Prostate gland (tissue), 2 donors: ENCODE results near the gene ACTRT2.

ENCODE experiments used
- POLR2A ChIP-seq: fragments of 450-650 bp; IDR thresholded peaks from one replicate; pipeline ENCODE4 v1.6.1; 2016; ENCODE audit warnings: antibody characterized with exemption, mild to moderate bottlenecking
- POLR2AphosphoS5 ChIP-seq: sonication (generic); formaldehyde crosslinking; IDR thresholded peaks from one replicate; pipeline ENCODE4 v1.6.1; 2017; ENCODE audit warnings: antibody characterized with exemption
- TF ChIP-seq, protein P1 (sequence below), 4 experiments: fragments of 200-600 bp in 2 of 4; fragments of 450-650 bp in 2 of 4; sonication (generic) in 2 of 4; IDR thresholded peaks; 1 replicate in 3 of 4; 2 replicates in 1 of 4; pipeline ENCODE4 v1.5.1; 2016 to 2019; ENCODE audit warnings: antibody characterized with exemption in 4 of 4, mild to moderate bottlenecking in 2 of 4, moderate library complexity in 2 of 4

DNA sequence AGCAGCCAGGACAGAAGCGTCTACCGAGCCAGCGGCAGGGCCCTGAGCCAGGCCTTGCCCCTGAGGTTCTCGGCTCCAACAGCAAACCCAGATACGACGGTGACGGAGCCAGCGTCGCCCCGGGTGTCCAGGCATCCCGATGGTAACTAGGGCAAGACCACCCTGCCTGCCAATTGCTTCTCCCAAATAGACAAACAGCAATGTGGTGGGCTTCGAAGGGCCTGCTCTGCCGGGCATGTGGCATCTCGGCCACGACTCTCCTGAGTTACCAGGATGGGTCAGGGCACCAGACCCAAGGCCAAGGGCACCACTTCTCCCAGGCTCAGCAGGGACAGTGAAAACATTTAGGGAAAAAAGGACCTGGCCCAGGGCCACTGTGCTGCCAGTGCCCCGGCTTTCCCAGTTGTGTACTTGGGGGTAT, 3.2 kb upstream of the ACTRT2 start:
- TF ChIP-seq, protein P1, sequence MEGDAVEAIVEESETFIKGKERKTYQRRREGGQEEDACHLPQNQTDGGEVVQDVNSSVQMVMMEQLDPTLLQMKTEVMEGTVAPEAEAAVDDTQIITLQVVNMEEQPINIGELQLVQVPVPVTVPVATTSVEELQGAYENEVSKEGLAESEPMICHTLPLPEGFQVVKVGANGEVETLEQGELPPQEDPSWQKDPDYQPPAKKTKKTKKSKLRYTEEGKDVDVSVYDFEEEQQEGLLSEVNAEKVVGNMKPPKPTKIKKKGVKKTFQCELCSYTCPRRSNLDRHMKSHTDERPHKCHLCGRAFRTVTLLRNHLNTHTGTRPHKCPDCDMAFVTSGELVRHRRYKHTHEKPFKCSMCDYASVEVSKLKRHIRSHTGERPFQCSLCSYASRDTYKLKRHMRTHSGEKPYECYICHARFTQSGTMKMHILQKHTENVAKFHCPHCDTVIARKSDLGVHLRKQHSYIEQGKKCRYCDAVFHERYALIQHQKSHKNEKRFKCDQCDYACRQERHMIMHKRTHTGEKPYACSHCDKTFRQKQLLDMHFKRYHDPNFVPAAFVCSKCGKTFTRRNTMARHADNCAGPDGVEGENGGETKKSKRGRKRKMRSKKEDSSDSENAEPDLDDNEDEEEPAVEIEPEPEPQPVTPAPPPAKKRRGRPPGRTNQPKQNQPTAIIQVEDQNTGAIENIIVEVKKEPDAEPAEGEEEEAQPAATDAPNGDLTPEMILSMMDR (IDR thresholded peaks at IDR 0.05), result no peak
- TF ChIP-seq POLR2AphosphoS5 (no peak), POLR2A (no peak)
